Measurements from ENCODE around the gene ARL16.
"Not testable (repeated sequence)": the region's sequence is repeated elsewhere in the genome, so short reads cannot be mapped to it uniquely, and the experiment has no call there.

Gene ARL16

GRCh38 chr17:81695211-81695610, 11.6 kb upstream of the ARL16 start:
- no peak for DNase-seq (ENCODE audit: low spot score)

GRCh38 chr17:81694810-81695209, 11.2 kb upstream of the ARL16 start:
- no peak for DNase-seq (ENCODE audit: low spot score)

- no peak for DNase-seq (ENCODE audit: low spot score)
These were observed 10.1 kb upstream of the ARL16 start for GRCh38 chr17:81693509-81694210.

GRCh38 chr17:81691608-81692007, 8.0 kb upstream of the ARL16 start:
- DNase-seq (ENCODE audit: low spot score): no peak

- no peak for DNase-seq (ENCODE audit: low spot score)
These were observed 7.6 kb upstream of the ARL16 start for GRCh38 chr17:81691196-81691595.

GRCh38 chr17:81690549-81690948, 7.0 kb upstream of the ARL16 start:
- no peak for DNase-seq (ENCODE audit: low spot score)

GRCh38 chr17:81690066-81690465, 6.5 kb upstream of the ARL16 start:
- DNase-seq (ENCODE audit: low spot score): no peak

- DNase-seq (ENCODE audit: low spot score): no peak
These were observed 5.0 kb upstream of the ARL16 start for GRCh38 chr17:81688616-81689015.

- DNase-seq (ENCODE audit: low spot score): no peak
These were observed 4.4 kb upstream of the ARL16 start for GRCh38 chr17:81687770-81688541.

- DNase-seq (ENCODE audit: low spot score): no peak
These were observed 3.0 kb upstream of the ARL16 start for GRCh38 chr17:81686614-81687013.

GRCh38 chr17:81685108-81685507, 1.5 kb upstream of the ARL16 start:
- DNase-seq (ENCODE audit: low spot score): peak; percentile 59

- DNase-seq (ENCODE audit: low spot score): no peak
These were observed 880 bp upstream of the ARL16 start for GRCh38 chr17:81684442-81684911.

GRCh38 chr17:81683208-81683583, 401 bp downstream of the ARL16 start:
- peak; percentile 38 for DNase-seq (ENCODE audit: low spot score)

- no peak for DNase-seq (ENCODE audit: low spot score)
These were observed 911 bp downstream of the ARL16 start for GRCh38 chr17:81682565-81683207.

- DNase-seq (ENCODE audit: low spot score): no peak
These were observed 1.9 kb downstream of the ARL16 start for GRCh38 chr17:81681672-81682071.

GRCh38 chr17:81680150-81680549, 3.4 kb downstream of the ARL16 start:
- DNase-seq (ENCODE audit: low spot score): no peak

GRCh38 chr17:81676906-81677305, 6.7 kb downstream of the ARL16 start:
- DNase-seq (ENCODE audit: low spot score): no peak

- DNase-seq (ENCODE audit: low spot score): not testable (repeated sequence)
These were observed 7.9 kb downstream of the ARL16 start for GRCh38 chr17:81675515-81676221.

GRCh38 chr17:81673561-81674258, 9.9 kb downstream of the ARL16 start:
- DNase-seq (ENCODE audit: low spot score): no peak

GRCh38 chr17:81672954-81673353, 10.6 kb downstream of the ARL16 start:
- no peak for DNase-seq (ENCODE audit: low spot score)

GRCh38 chr17:81672504-81672903, 11.1 kb downstream of the ARL16 start:
- no peak for DNase-seq (ENCODE audit: low spot score)

- DNase-seq (ENCODE audit: low spot score): no peak
These were observed 15.8 kb downstream of the ARL16 start for GRCh38 chr17:81667754-81668153.

Data from GM03348 (cell line).